NK-92 (cell line): ENCODE measurements around the gene CCDC73.
A peak's percentile ranks its signal among the peaks of the same experiment; 100 is the strongest.
"Not testable (repeated sequence)": the region's sequence is repeated elsewhere in the genome, so short reads cannot be mapped to it uniquely, and the experiment has no call there.

Experiments
- DNase-seq: peaks from one replicate; lab custom pipeline; 2025; ENCODE audit not compliant: unreplicated experiment; lab: John Stamatoyannopoulos, UW

The CCDC73 gene

DNA sequence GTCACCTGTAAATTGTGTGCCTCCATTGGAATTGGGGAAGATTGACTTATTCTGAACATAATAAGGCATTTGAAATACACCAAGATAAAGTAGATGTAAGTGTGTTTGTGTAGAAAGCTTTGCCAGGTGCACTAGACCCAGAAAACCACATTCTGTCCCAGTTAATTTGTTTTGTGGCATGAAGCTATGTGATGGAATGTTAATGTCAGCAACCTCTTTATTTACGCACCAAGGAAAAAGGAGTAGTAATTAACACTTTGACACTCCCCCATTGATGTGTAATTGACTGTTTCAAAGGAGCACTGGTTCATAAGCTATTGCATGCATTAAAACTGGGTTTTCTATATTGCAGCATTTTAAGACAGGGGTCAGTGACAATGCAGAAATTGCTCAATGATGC, 196.5 kb downstream of the CCDC73 start:
- no peak for DNase-seq

DNA sequence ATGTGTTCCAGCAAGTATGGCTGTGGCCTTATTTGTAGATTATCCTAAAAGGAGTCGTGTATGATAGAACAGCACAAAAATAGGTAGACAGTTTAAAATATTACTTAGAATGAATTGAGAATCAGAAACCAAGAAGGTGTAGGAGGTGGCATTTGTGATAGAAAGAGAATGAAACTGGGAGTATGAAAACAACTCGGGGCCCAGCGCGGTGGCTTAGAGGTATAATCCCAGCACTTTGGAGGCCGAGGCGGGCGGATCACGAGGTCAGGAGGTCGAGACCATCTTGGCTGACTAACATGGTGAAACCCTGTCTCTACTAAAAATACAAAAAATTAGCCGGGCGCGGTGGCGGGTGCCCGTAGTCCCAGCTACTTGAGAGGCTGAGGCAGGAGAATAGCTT, 198.3 kb downstream of the CCDC73 start:
- not testable (repeated sequence) for DNase-seq

DNA sequence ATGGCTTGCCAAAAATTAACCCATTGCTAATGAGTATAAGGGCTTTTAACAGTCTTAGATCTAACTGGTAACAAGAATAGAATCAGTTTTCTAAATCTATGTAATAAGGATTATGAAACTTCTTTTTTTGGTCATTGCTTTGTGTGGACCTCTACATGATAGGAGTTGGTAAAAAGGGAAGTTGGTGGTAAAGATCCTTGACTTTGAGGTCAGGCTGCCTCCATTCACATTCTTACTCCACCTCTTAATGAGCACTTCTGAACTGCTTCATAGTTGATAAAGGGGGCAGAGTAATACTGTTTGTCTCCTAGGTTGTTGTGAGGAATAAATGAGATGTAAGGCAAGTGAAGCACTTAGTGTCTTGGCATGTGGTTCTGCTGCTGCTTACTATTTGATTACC, 200.2 kb downstream of the CCDC73 start:
- no peak for DNase-seq

DNA sequence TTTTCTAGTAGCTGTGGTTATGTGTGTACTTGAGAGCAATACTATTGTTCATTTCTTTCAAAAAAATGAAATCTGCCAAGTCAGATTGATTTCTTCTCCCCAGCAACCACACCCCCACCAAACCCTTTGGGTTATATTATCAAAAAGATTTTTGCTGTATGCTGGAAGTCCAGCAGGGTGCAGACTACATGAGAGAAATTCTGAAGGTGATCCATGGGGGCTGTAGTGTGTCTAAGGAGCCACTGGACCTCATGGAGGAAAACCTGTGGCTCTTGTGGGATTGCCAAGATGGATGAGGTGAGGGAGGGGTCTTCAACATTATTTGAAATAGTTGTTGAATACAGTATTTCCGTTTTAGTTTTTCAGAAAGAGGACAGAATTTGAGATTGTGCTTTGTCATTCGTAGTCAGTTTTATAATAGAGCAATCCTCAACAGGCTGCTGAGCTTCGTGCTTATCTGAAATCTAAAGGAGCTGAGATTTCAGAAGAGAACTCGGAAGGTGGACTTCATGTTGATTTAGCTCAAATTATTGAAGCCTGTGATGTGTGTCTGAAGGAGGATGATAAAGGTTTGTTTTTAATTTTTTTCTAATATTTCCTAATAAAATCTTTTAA, 207.8 kb downstream of the CCDC73 start:
- DNase-seq: no peak

DNA sequence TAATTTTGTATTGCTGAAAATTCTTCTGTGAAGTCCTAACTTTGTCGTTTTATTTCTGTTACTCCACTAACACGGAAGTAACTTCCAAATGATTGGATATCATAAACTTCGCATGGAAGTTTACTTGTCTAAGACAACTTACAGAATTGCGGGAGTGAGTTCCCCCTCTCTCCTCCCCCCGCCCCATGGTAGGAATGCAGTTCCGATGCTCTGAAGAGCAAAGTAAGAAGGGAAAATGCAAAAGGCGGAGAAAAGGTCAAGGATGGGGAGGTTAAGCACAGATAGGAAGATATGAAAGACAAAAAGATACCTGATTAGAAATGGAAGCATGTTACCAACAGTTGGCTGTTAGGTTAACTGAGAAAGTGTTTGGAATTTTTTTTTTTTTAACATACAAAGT, 209.5 kb downstream of the CCDC73 start:
- no peak for DNase-seq

DNA sequence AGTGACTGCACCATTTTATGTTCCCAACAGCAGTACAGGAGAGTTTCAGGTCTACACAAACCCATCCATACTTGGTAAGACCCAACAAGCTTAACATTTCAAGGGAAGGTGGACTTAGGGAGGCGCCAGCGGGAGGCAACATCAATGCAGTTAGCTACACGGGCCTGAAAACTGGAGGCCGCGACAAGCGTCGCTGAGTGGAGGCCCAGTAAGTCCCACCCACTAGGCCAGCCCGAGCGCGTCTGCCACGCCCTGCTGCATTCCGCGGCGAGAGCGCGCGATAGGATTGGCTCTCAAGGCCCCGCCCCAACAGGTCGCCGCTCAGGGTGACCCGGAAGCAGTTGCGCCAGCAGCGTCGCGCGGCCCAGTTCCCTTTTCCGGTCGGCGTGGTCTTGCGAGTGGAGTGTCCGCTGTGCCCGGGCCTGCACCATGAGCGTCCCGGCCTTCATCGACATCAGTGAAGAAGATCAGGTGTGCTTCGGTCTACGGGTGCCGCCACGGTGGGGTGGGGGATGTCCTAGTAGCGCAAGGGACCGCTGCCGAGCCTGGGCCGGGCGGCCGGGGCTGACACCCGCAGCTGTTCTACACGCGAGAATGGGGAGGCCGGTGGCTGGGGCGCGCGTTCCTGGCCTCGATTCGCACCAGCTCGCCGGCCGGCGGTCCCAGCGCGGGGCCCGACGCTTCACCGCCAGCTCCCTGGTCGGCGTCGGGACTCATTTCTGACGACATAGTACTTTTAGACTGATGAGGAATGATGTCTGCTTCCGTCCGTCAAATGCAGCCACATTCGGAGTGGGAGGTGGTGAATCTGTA, 210.8 kb downstream of the CCDC73 start, which contains the start of gene EIF3M:
Gene EIF3M (plus strand): TSS at position 373 of the 813 bp plus-strand sequence. CDS start 57 bp downstream, at position 430.
- DNase-seq: peak; percentile 48

DNA sequence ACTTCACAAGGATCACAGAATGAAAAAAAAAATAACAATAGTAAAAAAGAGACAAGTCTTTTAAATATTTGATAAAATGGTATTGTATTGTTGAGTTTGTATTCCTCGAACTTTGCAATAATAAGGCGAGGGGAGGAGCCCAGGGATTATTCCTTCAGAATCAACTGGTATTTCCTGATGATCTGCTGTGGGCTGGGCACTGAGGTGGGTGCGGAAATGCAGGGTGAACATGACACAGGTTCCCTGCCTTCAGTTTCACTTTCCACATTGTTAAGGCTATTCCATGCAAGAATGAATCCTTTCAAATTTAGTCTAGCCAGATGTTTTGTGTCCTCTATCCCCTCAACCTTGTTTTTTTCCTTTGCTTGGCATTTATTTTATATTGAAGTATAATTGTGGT, 212.9 kb downstream of the CCDC73 start:
- DNase-seq: no peak

DNA sequence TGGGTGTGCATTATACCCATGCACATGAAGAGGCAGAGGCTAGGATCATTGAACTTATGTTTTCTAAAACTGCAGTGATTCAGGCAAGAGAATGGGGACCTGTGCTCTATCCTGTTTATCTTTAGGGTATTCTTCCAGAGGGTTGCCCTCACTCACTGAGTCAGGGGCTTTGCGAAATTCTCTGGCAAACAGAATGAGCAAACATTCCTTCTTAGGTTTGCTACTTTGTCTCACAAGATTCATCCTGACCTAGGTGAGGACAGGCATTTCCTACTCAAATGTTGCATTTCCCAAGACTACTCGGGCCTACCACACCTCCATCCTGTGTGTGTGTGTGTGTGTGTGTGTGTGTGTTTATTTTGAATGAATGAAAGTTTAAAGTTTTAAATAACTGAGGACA, 213.5 kb downstream of the CCDC73 start:
- DNase-seq: no peak

DNA sequence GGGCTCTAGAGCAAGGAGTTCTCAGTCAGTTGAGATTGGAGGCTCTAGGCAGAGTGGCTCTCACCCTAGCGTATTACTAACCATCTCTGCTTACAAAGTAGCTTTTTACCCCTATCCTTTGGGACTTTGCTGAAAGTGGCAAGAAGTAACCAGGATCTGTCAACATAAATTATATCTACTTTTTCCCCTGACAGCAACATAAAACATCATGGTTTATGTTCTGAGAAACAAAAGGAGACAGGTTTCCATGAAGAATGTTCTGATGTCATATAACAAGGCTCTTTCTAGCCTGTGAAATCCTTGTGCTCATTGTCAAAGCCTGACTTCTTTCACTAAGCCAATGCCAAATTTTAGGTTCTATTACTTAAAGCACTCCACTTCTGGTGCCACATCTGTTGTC, 218.0 kb downstream of the CCDC73 start:
- no peak for DNase-seq

DNA sequence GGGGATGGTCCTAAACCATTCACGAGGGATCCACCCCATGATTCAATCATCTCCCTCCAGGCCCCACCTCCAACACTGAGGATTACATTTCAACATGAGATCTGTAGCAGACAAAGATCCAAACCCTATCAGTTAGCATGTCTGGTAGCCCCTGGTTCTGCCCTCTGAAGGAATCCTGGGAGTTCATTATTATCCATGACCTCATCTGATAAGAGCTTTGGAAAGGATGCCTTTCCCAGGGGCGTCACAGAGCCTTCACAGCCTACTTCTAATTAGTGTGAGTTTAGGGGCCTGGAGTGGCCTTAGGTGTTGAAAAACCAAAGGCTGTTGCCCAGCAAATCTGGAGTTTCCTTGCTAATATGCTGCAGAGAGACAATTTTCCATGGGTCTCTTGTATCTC, 219.4 kb downstream of the CCDC73 start:
- DNase-seq: no peak

DNA sequence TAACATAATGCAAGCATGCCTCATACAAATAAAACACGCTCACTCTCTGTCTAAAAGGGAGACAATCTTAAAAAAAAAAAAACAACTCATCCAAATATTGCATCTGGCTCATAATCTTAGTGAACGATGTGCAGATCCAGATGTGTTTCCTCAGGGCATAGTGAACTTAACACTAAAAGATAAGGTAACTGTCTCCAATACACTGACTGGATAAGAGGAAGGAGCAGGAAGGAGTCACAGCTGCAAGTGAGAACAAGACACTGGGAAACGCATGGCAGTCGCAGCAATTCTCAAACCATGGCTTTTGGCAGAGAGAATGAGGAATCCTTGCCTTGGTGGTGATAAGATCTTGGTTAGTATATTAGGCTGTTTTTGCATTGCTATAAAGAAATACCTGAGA, 220.0 kb downstream of the CCDC73 start:
- DNase-seq: no peak

DNA sequence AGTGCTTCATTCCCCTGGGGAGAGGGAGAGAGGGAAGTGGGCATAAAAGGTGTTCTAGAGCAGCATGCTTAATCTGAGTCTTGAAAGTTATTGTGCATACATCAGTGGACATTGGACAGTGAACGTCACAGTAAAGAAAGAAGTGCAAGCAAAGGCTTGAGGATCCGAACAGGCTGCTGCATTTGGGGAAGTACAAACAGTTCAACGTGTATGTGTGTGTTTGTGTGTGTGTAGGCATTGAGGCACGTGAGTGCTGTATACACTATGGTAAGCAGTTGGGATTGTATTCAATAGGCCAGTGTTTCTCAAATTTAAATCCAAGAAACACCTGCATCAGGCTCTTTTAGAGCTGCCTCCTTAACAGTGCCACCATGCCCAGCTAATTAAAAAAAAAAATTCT, 221.2 kb downstream of the CCDC73 start:
- DNase-seq: no peak

DNA sequence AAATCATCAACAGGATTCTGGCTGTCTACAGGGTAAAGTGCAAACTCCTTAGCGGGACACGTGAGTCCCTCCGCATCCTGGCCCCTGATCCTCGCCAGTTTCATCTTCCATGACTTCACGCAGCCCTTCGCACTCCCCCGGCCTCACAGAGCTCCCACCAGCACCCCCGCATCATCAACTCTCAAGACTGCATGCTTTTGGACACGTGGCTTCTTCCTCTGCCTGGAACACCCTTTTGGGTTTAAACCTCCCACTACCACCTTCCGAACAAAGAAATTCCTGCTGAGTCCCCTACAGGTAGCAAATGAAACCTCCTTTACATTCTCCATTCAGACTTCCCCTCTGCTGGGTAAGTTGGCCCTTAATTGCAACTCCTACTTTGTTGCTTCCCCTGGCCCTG, 223.4 kb downstream of the CCDC73 start:
- DNase-seq: no peak

DNA sequence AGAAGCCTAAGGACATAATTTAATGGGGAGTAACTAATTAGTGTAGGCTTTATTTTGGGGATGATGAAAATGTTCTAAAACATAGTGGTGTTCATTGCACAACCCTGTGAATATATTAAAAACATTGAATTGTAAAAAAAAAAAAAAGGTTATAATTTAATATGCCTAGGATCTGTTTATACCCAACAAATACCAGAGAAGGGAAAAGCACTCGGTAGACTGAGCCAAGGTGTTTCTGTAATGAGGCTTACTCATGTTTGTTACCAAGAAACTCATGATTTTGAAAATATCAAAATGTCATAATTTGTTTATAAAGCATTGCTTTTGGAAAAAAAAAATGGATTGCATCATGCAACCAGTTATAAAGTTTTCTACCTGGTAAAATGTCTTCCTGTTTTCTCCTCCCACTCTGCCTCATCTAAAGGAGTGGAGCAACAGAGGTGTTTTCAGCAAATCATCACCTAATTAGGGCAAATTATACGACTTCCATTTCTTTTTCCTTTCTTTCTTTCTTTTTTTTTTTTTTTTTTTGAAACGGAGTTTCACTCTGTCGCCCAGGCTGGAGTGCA, 225.1 kb downstream of the CCDC73 start:
- DNase-seq: no peak

DNA sequence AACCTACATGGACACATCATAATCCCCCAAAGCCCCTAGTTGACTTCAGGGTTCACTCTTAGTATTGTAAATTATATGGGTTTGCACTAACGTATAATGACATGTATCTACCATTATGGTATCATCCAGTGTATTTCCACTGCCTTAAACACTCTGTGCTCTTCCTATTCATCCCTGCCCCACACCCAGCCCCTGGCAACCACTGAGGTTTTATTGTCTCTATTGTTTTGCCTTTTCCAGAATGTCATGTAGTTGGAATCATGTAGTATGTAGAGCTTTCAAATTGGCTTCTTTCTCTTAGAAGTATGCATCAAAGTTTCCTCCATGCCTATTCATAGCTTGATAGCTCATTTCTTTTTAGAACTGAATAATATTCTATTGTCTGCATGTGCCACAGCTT, 227.3 kb downstream of the CCDC73 start:
- no peak for DNase-seq

DNA sequence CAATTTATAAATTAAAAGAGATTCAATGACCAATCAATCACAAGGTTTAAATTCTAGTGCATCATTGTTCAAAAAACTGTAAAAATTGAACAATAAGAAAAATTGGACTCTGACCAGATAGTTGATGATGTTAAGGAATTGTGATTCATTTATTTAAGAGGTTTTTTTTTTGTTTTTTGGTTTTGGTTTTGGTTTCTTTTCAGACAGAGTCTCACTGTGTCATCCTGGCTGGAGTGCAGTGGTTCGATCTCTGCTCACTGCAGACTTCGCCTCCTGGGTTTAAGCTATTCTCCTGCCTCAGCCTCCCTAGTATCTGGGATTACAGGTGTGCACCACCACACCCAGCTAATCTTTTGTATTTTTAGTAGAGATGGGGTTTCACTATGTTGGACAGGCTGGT, 227.9 kb downstream of the CCDC73 start:
- DNase-seq: no peak

DNA sequence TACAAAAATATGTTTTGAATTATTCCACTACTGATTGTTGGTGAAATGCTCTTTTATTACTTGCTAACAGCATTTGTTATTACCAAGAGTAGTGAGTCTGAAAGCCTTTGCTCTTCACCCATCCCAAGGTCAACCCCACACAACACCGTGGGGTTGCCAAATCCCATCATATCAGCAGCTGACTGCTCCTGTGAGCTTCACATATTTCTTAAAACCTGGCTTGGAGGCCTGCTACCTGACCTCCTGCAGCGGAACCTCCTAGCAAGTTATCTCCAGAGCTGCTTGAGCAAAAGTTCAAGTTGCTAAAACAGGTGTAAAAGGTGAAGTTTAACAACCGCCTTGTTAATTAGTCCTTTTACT, 230.9 kb downstream of the CCDC73 start:
- DNase-seq: no peak

DNA sequence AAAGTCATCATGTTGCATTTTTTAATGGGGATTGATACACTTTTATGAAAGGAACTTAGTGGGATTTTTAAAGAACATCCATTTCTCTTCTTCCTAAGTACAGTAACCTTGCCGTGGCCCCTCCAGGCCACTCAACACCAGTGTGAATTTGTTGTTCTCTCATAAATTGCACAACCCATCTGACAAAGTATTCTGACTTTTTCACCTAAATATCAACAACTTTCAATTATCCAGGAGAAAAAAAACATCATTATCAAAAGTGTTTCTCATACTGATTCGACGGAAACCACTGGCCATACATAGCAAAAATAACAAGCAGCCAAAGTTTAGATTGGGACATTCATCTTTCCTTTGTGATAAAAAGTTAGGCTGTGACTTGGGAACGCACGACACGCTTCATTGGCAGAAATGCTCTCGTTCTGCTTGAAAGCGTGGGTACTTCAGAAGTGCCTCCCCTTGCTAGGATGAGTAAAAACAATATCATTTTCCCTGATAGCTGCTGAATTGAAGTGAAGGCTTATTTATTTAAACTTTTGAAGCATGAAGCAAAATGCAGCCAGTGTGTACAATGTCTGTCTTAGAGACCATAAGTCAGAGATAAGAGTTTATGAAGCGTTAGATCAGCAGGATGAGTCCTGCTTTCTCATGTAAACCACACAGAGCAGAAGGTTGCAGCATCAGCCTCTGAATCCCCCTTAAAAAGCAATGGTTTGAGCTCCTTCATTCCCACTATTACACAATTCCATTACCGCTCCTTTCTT, 231.4 kb downstream of the CCDC73 start:
- DNase-seq: no peak

DNA sequence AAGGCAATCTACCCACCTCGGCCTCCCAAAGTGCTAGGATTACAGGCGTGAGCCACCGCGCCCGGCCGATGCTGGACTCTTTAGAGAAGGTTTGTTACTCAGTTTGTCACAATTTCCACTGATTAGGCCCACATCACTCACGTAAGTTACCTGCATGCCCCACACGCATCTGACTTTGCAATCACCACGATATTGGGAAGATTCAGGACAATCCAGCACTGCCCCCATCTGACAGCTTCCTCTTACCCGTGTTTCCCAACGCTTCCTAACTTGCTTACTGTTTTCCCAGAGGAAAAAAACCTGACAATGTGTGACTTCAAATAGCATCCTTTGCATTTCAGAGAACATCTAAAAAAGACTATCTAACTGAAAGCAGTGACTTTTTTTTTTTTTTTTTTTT, 232.6 kb downstream of the CCDC73 start:
- no peak for DNase-seq

DNA sequence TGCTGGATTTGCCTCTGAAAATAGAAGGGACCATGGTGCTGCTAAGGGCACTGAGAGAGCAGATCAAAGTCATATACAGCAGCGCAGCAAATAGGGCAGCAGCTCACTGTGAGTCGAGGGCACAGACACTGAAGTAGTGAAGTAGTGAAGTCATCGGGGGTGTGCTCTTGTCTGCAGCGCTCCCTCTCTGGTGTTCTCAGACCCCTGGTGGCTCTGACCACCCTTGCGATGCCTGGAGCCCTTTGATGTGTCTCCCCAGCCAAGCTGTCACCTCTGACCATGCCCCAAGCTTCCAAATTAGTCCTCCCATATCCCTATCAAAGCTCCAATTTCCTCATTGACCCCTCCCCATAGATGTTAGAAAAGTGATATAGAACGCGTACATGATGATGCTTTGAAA, 238.6 kb downstream of the CCDC73 start:
- no peak for DNase-seq

DNA sequence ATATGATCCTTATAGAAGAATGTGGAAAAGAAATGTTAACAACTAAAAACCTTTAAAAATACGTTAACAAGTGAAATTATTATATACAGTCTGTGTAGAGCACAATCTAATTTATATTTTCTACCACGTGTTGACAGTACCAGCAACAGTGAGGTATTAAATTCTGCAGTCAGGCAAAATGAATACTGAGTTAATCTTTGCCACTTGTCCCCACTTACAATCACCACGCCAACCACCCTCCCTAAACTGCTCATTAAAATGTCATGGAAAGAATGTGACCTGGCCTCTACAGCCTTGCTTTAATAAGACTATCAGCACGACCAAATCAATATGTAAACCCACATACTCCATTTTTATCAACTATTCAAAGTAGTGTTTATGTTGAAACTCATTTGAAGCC, 239.4 kb downstream of the CCDC73 start:
- no peak for DNase-seq
